HEK293 (cell line): Measurements from ENCODE around the gene ABHD3.

Experiments used
- CTCF ChIA-PET: fragments of 350-600 bp; formaldehyde crosslinking; extraction: SDS; loops from one replicate; lab custom pipeline; 2021; ENCODE audit warnings: antibody characterized with exemption; lab: Yijun Ruan, JAX
- POLR2A ChIA-PET: fragments of 300-600 bp; formaldehyde crosslinking; extraction: SDS; loops from one replicate; lab custom pipeline; 2020; ENCODE audit warnings: antibody characterized with exemption, inconsistent platforms; lab: Yijun Ruan, JAX
- H3K27ac ChIP-seq: fragments of 200-500 bp; sonication (Bioruptor generic); 2 replicates; pipeline ENCODE4 v1.5.1; 2014; ENCODE audit warnings: low read depth, low read length, control low read depth, inconsistent platforms; ENCODE audit errors: extremely low read depth
- H3K36me3 ChIP-seq, 2 experiments: fragments of 200-500 bp in 1 of 2; sonication (Bioruptor generic) in 1 of 2; 1 replicate in 1 of 2; 2 replicates in 1 of 2; pipeline ENCODE4 v1.5.1; 2014 to 2017; ENCODE audit warnings: inconsistent platforms in 2 of 2, low read length in 2 of 2; ENCODE audit not compliant: control insufficient read depth in 2 of 2, insufficient read depth in 1 of 2
- H3K4me1 ChIP-seq: fragments of 200-500 bp; sonication (Bioruptor generic); 2 replicates; pipeline ENCODE4 v1.5.1; 2014; ENCODE audit warnings: mild to moderate bottlenecking, low read length, inconsistent platforms; ENCODE audit not compliant: control insufficient read depth, insufficient read depth
- H3K4me3 ChIP-seq: 2 replicates; pipeline ENCODE4 v1.5.1; 2011; ENCODE audit warnings: low read depth, mild to moderate bottlenecking, control low read depth, low read length, moderate library complexity
- H3K9me3 ChIP-seq: fragments of 200-500 bp; sonication (Bioruptor generic); 2 replicates; pipeline ENCODE4 v1.5.1; 2014; ENCODE audit warnings: low read depth, low read length, inconsistent platforms; ENCODE audit not compliant: control insufficient read depth, insufficient read depth
- FEZF1 ChIP-seq: fragments of 450-650 bp; formaldehyde crosslinking; IDR thresholded peaks from 2 replicates; pipeline ENCODE4 v1.5.1; 2016; ENCODE audit warnings: missing biosample characterization, missing genetic modification characterization
- HIC1 ChIP-seq: fragments of 450-650 bp; formaldehyde crosslinking; IDR thresholded peaks from 2 replicates; pipeline ENCODE4 v1.5.1; 2016; ENCODE audit warnings: missing biosample characterization, missing genetic modification characterization
- KLF10 ChIP-seq: fragments of 450-650 bp; IDR thresholded peaks from 2 replicates; pipeline ENCODE4 v1.5.1; 2018; ENCODE audit warnings: missing biosample characterization, mild to moderate bottlenecking, missing genetic modification characterization
- KLF8 ChIP-seq: fragments of 450-650 bp; formaldehyde crosslinking; IDR thresholded peaks from 2 replicates; pipeline ENCODE4 v1.5.1; 2016; ENCODE audit warnings: missing biosample characterization, missing genetic modification characterization
- PRDM1 ChIP-seq: fragments of 450-650 bp; formaldehyde crosslinking; IDR thresholded peaks from 2 replicates; pipeline ENCODE4; 2016; ENCODE audit warnings: missing biosample characterization, missing genetic modification characterization
- PRDM6 ChIP-seq: fragments of 450-650 bp; formaldehyde crosslinking; IDR thresholded peaks from 2 replicates; pipeline ENCODE4 v1.5.1; 2017; ENCODE audit warnings: missing biosample characterization, missing genetic modification characterization
- REPIN1 ChIP-seq: fragments of 450-650 bp; formaldehyde crosslinking; IDR thresholded peaks from 2 replicates; pipeline ENCODE4 v1.5.1; 2017; ENCODE audit warnings: missing biosample characterization, missing genetic modification characterization, low read depth
- ZBTB49 ChIP-seq: fragments of 450-650 bp; formaldehyde crosslinking; IDR thresholded peaks from 2 replicates; pipeline ENCODE4 v1.5.1; 2016; ENCODE audit warnings: missing biosample characterization, missing genetic modification characterization, low read depth
- ZNF266 ChIP-seq: fragments of 450-650 bp; formaldehyde crosslinking; IDR thresholded peaks from 2 replicates; pipeline ENCODE4 v1.5.1; 2016; ENCODE audit warnings: missing biosample characterization, missing genetic modification characterization, low read depth
- ZNF335 ChIP-seq: fragments of 450-650 bp; formaldehyde crosslinking; conservative IDR thresholded peaks from 2 replicates; pipeline ENCODE4 v1.5.1; 2016; ENCODE audit warnings: missing biosample characterization, missing genetic modification characterization
- ZNF544 ChIP-seq: fragments of 450-650 bp; formaldehyde crosslinking; IDR thresholded peaks from 2 replicates; pipeline ENCODE4 v1.5.0; 2017; ENCODE audit warnings: missing biosample characterization, missing genetic modification characterization
- ZNF558 ChIP-seq: fragments of 450-650 bp; formaldehyde crosslinking; IDR thresholded peaks from 2 replicates; pipeline ENCODE4 v1.5.1; 2016; ENCODE audit warnings: missing biosample characterization, missing genetic modification characterization
- ZNF629 ChIP-seq: fragments of 450-650 bp; formaldehyde crosslinking; IDR thresholded peaks from 2 replicates; pipeline ENCODE4 v1.5.1; 2017; ENCODE audit warnings: missing biosample characterization, missing genetic modification characterization
- ZNF692 ChIP-seq: fragments of 450-650 bp; formaldehyde crosslinking; IDR thresholded peaks from 2 replicates; pipeline ENCODE4 v1.5.1; 2016; ENCODE audit warnings: missing biosample characterization, missing genetic modification characterization
- ZNF747 ChIP-seq: fragments of 450-650 bp; formaldehyde crosslinking; IDR thresholded peaks from 2 replicates; pipeline ENCODE4 v1.5.1; 2016; ENCODE audit warnings: missing biosample characterization, missing genetic modification characterization
- ZNF843 ChIP-seq: fragments of 450-650 bp; formaldehyde crosslinking; IDR thresholded peaks from 2 replicates; pipeline ENCODE4 v1.5.1; 2016; ENCODE audit warnings: missing biosample characterization, missing genetic modification characterization
- ZXDB ChIP-seq: fragments of 450-650 bp; formaldehyde crosslinking; IDR thresholded peaks from 2 replicates; pipeline ENCODE4 v1.5.1; 2016; ENCODE audit warnings: missing biosample characterization, missing genetic modification characterization

The ABHD3 gene

GRCh38 chr18:21660078-21660477 lies 44.5 kb downstream of the ABHD3 start:
- Histone ChIP-seq H3K9me3 (no peaks in the 10 kb centered on the region), H3K36me3 (peaks cover 0 to 12% of the 10 kb centered on the region in 2 experiments; a peak in 1 of 3 replicates), H3K4me1 (peaks cover 7% of the 10 kb centered on the region), H3K27ac (no peak overlapping the region), H3K4me3 (no peak overlapping the region)
- ChIA-PET CTCF (interaction anchor here (0.6 kb wide), 1 partner anchor 168 kb away, joined by 3 read pairs; no protein-coding TSS in a partner anchor), POLR2A (interaction anchor here (0.7 kb wide), 1 partner anchor 100 kb away, joined by 3 read pairs; no protein-coding TSS in a partner anchor)
- TF ChIP-seq REPIN1 (tag by site-specific recombination) (no peak), KLF10 (no peak), ZNF558 (tag by site-specific recombination) (no peak)

GRCh38 chr18:21656402-21656801 lies 48.2 kb downstream of the ABHD3 start:
- ChIA-PET POLR2A (no interaction called here), CTCF (no interaction called here)
- Histone ChIP-seq H3K4me1 (peaks cover 7% of the 10 kb centered on the region), H3K27ac (no peak overlapping the region), H3K36me3 (peaks cover 0 to 5% of the 10 kb centered on the region in 2 experiments; a peak in 1 of 3 replicates), H3K4me3 (no peak overlapping the region), H3K9me3 (no peaks in the 10 kb centered on the region)
- TF ChIP-seq FEZF1 = peak; percentile 49; the same call in 1 of the 2 replicates
- TF ChIP-seq ZXDB = peak; percentile 76
- TF ChIP-seq ZNF544 (tag by site-specific recombination) = no peak
- TF ChIP-seq ZNF335 = no peak
- TF ChIP-seq PRDM6 (tag by site-specific recombination) = peak; percentile 91
- no peak for TF ChIP-seq ZNF747 (tag by site-specific recombination)
- TF ChIP-seq ZBTB49 (tag by site-specific recombination) = no peak
- no peak for TF ChIP-seq ZNF266
- TF ChIP-seq ZNF843 (tag by site-specific recombination) = peak; percentile 50
- 0 out of 2 replicates have a peak, but pooled peaks have one; percentile 28 for TF ChIP-seq ZNF692 (tag by site-specific recombination)
- TF ChIP-seq PRDM1 (tag by site-specific recombination) = 0 out of 2 replicates have a peak, but pooled peaks have one; percentile 11
- peak; percentile 16; the same call in 1 of the 2 replicates for TF ChIP-seq HIC1
- TF ChIP-seq KLF8 (tag by site-specific recombination) = peak; percentile 54
- TF ChIP-seq ZNF629 (tag by site-specific recombination) = peak; percentile 75
